PC-9 (cell line): Measurements from ENCODE around the gene P2RX6.

Source experiments
- CTCF ChIP-seq: fragments of 200-600 bp; sonication (generic); conservative IDR thresholded peaks from 2 replicates; pipeline ENCODE4 v1.6.1; 2017; ENCODE audit warnings: mixed run types, antibody characterized with exemption, mild to moderate bottlenecking, moderate library complexity
- EZH2 ChIP-seq: fragments of 200-600 bp; sonication (generic); IDR thresholded peaks from 2 replicates; pipeline ENCODE4 v1.8.0; 2017; ENCODE audit warnings: antibody characterized with exemption, low read depth

- no peak for TF ChIP-seq CTCF
- no peak for TF ChIP-seq EZH2
These were observed 3.3 kb downstream of the P2RX6 start for GRCh38 chr22:21018314-21018713.
